PFSK-1 (cell line): ENCODE measurements around the gene MKI67.

Experiments
- FOXP2 ChIP-seq: optimal IDR thresholded peaks from 2 replicates; pipeline ENCODE3; 2011; ENCODE audit warnings: borderline replicate concordance, control low read depth, inconsistent platforms; ENCODE audit not compliant: insufficient read depth; ENCODE audit errors: extremely low read length, extremely low read depth
- POLR2AphosphoS5 ChIP-seq: IDR thresholded peaks from 2 replicates; pipeline ENCODE4 v1.6.1; 2012; ENCODE audit warnings: low read depth, mild to moderate bottlenecking, control low read depth, low read length, moderate library complexity
- REST ChIP-seq, 2 experiments: IDR thresholded peaks; 2 replicates each; pipeline versions ENCODE4 v1.6.1 to v1.8.0; 2011 to 2012; ENCODE audit warnings: low read depth in 2 of 2, low read length in 2 of 2, control low read depth in 1 of 2, inconsistent platforms in 1 of 2, mild to moderate bottlenecking in 1 of 2, moderate library complexity in 1 of 2; ENCODE audit not compliant: insufficient read depth in 1 of 2
- SIN3A ChIP-seq: IDR thresholded peaks from 2 replicates; pipeline ENCODE4 v1.6.1; 2012; ENCODE audit warnings: mild to moderate bottlenecking, low read length, moderate library complexity, borderline replicate concordance; ENCODE audit not compliant: insufficient read depth
- TAF1 ChIP-seq: IDR thresholded peaks from 2 replicates; pipeline ENCODE4 v1.6.1; 2012; ENCODE audit warnings: low read length, control low read depth, borderline replicate concordance; ENCODE audit not compliant: insufficient read depth

DNA sequence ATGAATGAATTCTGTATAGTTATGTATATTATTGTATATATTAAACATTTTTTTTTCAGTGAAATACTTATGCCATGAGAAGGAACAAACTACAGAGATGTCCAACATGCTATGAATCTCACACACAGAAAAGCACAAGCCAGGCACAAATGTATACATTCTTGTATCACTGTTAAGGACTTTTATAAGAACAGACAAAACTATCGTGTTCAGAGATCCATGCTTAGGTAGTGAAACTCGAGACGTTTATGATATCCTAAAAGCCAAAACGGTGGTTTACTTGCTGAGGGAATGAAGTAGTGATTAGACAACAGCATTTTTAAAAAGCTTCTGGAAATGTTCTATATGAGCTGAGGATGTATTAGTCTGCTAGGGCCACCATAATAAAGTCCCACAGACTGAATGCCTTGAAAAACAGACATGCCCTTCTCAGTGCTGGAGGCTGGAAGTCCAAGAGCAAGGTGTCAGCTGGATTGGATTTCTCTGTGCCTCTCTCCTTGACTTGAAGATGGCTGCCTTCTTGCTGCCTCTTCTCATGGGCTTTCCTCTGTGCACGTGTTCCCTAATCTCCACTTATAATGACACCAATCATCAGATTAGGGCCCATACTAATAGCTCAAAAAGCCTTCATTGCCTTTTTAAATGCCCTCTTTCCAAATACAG lies 4.3 kb downstream of the MKI67 start:
- TF ChIP-seq POLR2AphosphoS5 = no peak
- TF ChIP-seq TAF1 = no peak
- no peak for TF ChIP-seq REST (IDR thresholded peaks at IDR 0.05; ENCODE audit: insufficient read depth in 1 of 2, low read depth in 2 of 2, low read length in 2 of 2)
- no peak for TF ChIP-seq SIN3A
- no peak for TF ChIP-seq FOXP2
